Measurements from ENCODE around the gene SMU1. TPM values are rescaled to one million over a fixed set of nuclear protein-coding genes. Genes with fewer than 3 reads are reported as not detected.

Gene SMU1
- total RNA-seq, 4 donors from 2014 or later, result 19.8 to 24.2 (median 22.1) TPM

DNA sequence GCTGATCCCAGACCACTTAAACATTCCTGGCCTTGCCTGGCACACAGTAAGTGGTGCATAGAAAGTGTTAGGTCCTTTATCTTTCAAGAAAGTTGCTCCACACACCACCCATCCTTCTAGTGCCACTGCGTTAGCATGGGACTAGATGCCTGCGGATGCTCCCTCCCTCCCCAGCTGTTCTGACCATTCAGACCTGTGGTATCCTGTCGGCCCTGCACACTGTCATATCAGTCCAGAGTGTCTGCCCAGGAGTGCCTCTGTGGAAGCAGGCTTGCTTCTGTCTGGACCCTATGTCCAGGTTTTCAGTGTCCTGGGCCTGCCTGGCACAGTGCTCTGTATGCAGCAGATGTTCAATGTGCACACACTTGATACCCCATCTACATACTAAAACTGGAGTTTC lies 38.3 kb upstream of the SMU1 start:
- intact Hi-C loops (cut with DNase I), result no loop called here
- no peak for TF ChIP-seq POLR2A (IDR thresholded peaks at IDR 0.05)
- TF ChIP-seq, protein P1, sequence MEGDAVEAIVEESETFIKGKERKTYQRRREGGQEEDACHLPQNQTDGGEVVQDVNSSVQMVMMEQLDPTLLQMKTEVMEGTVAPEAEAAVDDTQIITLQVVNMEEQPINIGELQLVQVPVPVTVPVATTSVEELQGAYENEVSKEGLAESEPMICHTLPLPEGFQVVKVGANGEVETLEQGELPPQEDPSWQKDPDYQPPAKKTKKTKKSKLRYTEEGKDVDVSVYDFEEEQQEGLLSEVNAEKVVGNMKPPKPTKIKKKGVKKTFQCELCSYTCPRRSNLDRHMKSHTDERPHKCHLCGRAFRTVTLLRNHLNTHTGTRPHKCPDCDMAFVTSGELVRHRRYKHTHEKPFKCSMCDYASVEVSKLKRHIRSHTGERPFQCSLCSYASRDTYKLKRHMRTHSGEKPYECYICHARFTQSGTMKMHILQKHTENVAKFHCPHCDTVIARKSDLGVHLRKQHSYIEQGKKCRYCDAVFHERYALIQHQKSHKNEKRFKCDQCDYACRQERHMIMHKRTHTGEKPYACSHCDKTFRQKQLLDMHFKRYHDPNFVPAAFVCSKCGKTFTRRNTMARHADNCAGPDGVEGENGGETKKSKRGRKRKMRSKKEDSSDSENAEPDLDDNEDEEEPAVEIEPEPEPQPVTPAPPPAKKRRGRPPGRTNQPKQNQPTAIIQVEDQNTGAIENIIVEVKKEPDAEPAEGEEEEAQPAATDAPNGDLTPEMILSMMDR (IDR thresholded peaks at IDR 0.05), result no peak
- 80 to 91% methylated on average over 1 to 3 of the region's 3 CpGs for WGBS, 2 donors
- DNase-seq, result no peak
- H3K4me3 ChIP-seq (replicated peaks in 1 of 3), result no peak overlapping the region
- peaks cover 0 to 22% of the 10 kb centered on the region in 2 donors for H3K4me1 ChIP-seq
- H3K9me3 ChIP-seq, result no peaks in the 10 kb centered on the region
- H3K27me3 ChIP-seq, result no peaks in the 10 kb centered on the region
- peaks cover 38 to 46% of the 10 kb centered on the region in 2 donors for H3K36me3 ChIP-seq
- H3K27ac ChIP-seq, result no peak overlapping the region

DNA sequence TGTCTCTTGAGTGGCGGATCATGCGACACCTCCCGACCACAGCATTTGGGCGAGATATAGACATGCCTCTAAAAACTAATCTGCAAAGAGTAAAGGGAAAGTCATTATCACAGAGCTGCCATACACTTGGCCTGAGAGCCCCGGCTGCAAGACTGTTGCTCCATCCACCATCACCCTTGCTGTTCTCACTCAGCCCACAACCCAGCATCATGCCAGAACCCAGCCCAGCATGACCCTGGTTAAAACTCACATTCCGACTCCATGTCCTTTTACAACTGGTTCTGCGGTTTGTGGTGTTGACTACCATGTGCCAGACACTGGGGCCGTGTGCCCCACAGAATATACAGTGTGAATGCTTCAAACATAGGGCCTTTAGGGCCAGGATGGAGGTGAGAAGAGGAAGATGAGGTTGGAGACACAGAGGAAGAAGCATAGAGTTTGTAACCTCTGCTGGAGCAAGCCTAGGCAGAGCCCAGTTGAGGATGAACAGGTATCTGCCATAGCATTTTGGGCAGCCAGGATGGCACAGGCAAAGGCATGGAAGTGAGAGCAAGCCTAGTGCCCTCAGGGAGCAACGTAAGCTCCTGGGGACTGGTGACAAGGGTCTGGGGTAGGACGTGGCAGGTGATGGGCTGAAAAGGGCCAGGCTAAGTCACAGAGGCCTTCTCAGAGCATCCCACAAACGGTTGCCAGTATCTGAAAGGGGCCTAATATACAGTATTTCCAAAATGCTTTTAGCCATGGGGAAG lies 37.5 kb upstream of the SMU1 start:
- Histone ChIP-seq H3K27me3 (no peaks in the 10 kb centered on the region), H3K4me3 (replicated peaks in 1 of 3) (no peak overlapping the region), H3K9me3 (no peaks in the 10 kb centered on the region), H3K36me3 (peaks cover 31 to 38% of the 10 kb centered on the region in 2 donors), H3K4me1 (peaks cover 0 to 23% of the 10 kb centered on the region in 2 donors), H3K27ac (no peak overlapping the region)
- no peak for TF ChIP-seq POLR2A (IDR thresholded peaks at IDR 0.05)
- TF ChIP-seq, protein P1 (IDR thresholded peaks at IDR 0.05), result no peak
- intact Hi-C loops (cut with DNase I), result no loop called here
- WGBS, 2 donors, result 92 to 95% methylated on average over 11 of the region's 11 CpGs
- DNase-seq, result no peak

DNA sequence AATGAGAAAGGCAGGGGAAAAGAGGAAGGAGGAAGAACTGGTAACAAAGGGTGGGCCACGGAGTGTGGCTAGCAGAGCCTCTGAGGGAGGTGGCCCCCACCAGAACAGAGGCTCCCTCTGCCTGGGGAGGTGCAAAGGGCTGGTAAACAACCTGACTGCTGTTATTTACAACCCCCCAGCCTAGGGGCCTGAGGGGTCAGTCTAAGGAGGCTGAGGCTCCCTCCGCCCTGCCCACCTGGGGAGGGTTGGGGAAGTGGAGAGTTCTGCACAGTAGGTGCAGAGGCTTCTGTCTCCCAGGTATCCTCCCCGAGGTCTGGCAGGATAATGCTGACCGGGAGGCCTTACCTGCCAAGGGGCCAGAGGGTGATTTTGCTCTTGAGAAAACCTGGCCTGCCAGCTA lies 35.6 kb upstream of the SMU1 start:
- no peak for DNase-seq
- Histone ChIP-seq H3K9me3 (no peaks in the 10 kb centered on the region), H3K27me3 (no peaks in the 10 kb centered on the region), H3K27ac (no peak overlapping the region), H3K36me3 (peaks cover 26 to 28% of the 10 kb centered on the region in 2 donors), H3K4me1 (peaks cover 5 to 24% of the 10 kb centered on the region in 2 donors), H3K4me3 (replicated peaks in 1 of 3) (no peak overlapping the region)
- intact Hi-C loops (cut with DNase I), result no loop called here
- 81 to 82% methylated on average over 4 of the region's 4 CpGs for WGBS, 2 donors
- TF ChIP-seq POLR2A (IDR thresholded peaks at IDR 0.05), result no peak
- TF ChIP-seq, protein P1 (IDR thresholded peaks at IDR 0.05), result no peak

DNA sequence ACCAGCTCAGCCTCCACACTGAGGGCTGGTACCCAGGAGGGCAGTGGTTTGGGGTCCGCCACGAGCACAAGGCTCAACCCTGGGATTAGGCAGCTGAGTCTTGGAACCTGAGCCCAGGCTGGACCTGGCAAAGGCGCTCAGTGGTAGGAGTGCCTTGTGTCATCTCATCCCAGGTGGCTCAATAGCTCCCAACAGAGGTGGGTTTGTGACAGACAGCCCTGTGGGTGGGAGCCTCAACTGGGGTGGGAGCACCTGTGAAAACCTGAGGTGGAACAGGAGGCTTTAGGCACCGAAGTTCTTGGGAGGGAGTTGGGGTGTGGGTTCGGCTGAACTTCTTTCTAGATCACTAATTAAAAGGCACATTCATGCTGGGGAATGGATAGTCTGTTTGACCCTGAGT lies 35.2 kb upstream of the SMU1 start:
- Histone ChIP-seq H3K27me3 (no peaks in the 10 kb centered on the region), H3K36me3 (peaks cover 26 to 28% of the 10 kb centered on the region in 2 donors), H3K9me3 (no peaks in the 10 kb centered on the region), H3K4me3 (replicated peaks in 1 of 3) (no peak overlapping the region), H3K4me1 (peaks cover 10 to 24% of the 10 kb centered on the region in 2 donors), H3K27ac (no peak overlapping the region)
- DNase-seq, result no peak
- intact Hi-C loops (cut with DNase I), result no loop called here
- WGBS, 2 donors, result 87 to 94% methylated on average over 5 of the region's 5 CpGs
- TF ChIP-seq POLR2A (IDR thresholded peaks at IDR 0.05), result no peak
- TF ChIP-seq, protein P1 (IDR thresholded peaks at IDR 0.05), result no peak

DNA sequence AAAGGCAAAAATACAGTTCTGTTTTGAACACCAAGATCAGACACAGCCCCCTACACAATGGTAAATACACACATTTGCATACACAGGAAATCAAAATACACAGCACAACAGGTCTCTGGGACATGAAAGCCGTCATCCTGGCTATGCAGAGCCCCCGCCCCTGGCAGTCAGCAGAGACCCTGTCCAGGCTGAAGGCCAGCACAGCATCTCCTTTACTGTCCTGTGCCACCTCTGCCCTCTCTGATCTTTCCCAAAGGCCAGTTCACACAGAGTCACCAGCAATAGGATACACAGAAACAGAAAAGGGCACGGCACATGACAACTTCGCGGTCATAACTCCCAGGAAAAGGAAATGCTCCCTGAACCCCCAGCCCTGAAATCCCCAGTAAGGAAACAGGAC lies 34.2 kb upstream of the SMU1 start:
- no peak for TF ChIP-seq POLR2A (IDR thresholded peaks at IDR 0.05)
- WGBS, 2 donors, result 88% methylated on average over 5 of the region's 5 CpGs
- Histone ChIP-seq H3K27ac (no peak overlapping the region), H3K9me3 (no peaks in the 10 kb centered on the region), H3K4me3 (replicated peaks in 1 of 3) (no peak overlapping the region), H3K27me3 (no peaks in the 10 kb centered on the region), H3K36me3 (peaks cover 26 to 28% of the 10 kb centered on the region in 2 donors), H3K4me1 (peaks cover 17 to 27% of the 10 kb centered on the region in 2 donors)
- intact Hi-C loops (cut with DNase I), result no loop called here
- no peak for DNase-seq
